ENCODE measurements around the gene KCNH4. TPM values are rescaled to one million over a fixed set of nuclear protein-coding genes. Genes with fewer than 3 reads are reported as not detected.

The KCNH4 gene
- total RNA-seq, 5 donors from 2014 or later (not counting 1 experiment from before 2014, with no cell fraction given), result 0.06 to 0.35 (median 0.20) TPM; not detected in 1

DNA sequence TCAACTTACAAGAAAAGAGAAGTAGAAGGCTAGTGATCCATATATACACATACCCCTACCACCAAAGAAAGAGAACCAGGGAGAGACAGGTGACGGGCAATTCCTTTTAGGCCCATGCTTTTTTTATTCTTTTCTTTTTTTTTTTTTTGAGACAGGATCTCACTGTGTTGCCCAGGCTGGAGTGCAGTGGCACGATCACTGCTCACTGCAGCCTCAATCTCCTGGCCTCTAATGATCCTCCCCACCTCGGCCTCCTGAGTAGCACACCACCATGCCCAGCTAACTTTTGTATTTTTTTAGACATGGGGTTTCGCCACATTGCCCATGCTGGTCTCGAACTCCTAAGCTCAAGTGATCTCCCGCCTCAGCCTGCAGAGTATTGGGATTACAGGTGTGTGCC, 53.5 kb downstream of the KCNH4 start:
- ATAC-seq (replicated peaks in 1 of 4) (no peak), DNase-seq (no peak)
- POLR2A ChIA-PET, result no interaction called here
- Mint-ChIP-seq H3K9me3 (no peaks in the 10 kb centered on the region), H3K4me3 (no peak overlapping the region), H3K4me1 (peaks cover 15 to 18% (median 16%) of the 10 kb centered on the region in 3 donors), H3K36me3 (peaks cover 49% of the 10 kb centered on the region), H3K27me3 (no peaks in the 10 kb centered on the region), H3K27ac (peak overlapping the region in 1 of 2 donors; percentile 17)
- Histone ChIP-seq H3K9me3 (no peaks in the 10 kb centered on the region), H3K4me3 (ENCODE audit: control insufficient read depth in 1 of 2, extremely low read depth in 1 of 2, low read length in 1 of 2) (no peak overlapping the region), H3K4me1 (ENCODE audit: control insufficient read depth in 1 of 2, extremely low read depth in 1 of 2, insufficient read depth in 2 of 2, low read length in 2 of 2) (peaks cover 1 to 5% of the 10 kb centered on the region in 2 experiments), H3K27me3 (replicated peaks in 1 of 2; ENCODE audit: control insufficient read depth in 2 of 2, extremely low read depth in 1 of 2, insufficient read depth in 2 of 2, low read length in 1 of 2) (no peaks in the 10 kb centered on the region), H3K27ac (ENCODE audit: low read length) (no peak overlapping the region), H3K36me3 (ENCODE audit: control insufficient read depth in 2 of 2, extremely low read depth in 1 of 2, insufficient read depth in 1 of 2, low read length in 1 of 2) (peaks cover 18 to 67% of the 10 kb centered on the region in 2 donors)
- CTCF ChIA-PET, result interaction anchor here in 1 of 2 donors (0.9 kb wide), 1 partner anchor 11 kb away, joined by 3 read pairs; no protein-coding TSS in a partner anchor
- WGBS (ENCODE audit: insufficient coverage), result 90% methylated on average over 4 of the region's 6 CpGs

- WGBS (ENCODE audit: insufficient coverage), result 75% methylated on average over 3 of the region's 3 CpGs
- H3K27ac ChIP-seq (ENCODE audit: low read length), result no peak overlapping the region
These were observed 54.1 kb downstream of the KCNH4 start for GRCh38 chr17:42126836-42127235.

GRCh38 chr17:42125565-42125964, 55.4 kb downstream of the KCNH4 start:
- no peaks in the 10 kb centered on the region for H3K9me3 ChIP-seq
- ATAC-seq (replicated peaks in 1 of 4) (no peak), DNase-seq (no peak)
- Mint-ChIP-seq H3K27me3 (no peaks in the 10 kb centered on the region), H3K27ac (no peak overlapping the region), H3K4me1 (peaks cover 6 to 9% (median 6%) of the 10 kb centered on the region in 3 donors), H3K36me3 (peaks cover 43% of the 10 kb centered on the region), H3K9me3 (no peaks in the 10 kb centered on the region), H3K4me3 (no peak overlapping the region)
- H3K27ac ChIP-seq (ENCODE audit: low read length), result no peak overlapping the region
- WGBS (ENCODE audit: insufficient coverage), result 89% methylated on average over 3 of the region's 12 CpGs
- H3K27me3 ChIP-seq (replicated peaks in 1 of 2; ENCODE audit: control insufficient read depth in 2 of 2, extremely low read depth in 1 of 2, insufficient read depth in 2 of 2, low read length in 1 of 2), result no peaks in the 10 kb centered on the region
- ChIA-PET CTCF (no interaction called here), POLR2A (no interaction called here)
- no peak overlapping the region for H3K4me3 ChIP-seq (ENCODE audit: control insufficient read depth in 1 of 2, extremely low read depth in 1 of 2, low read length in 1 of 2)
- peaks cover 17 to 59% of the 10 kb centered on the region in 2 donors for H3K36me3 ChIP-seq (ENCODE audit: control insufficient read depth in 2 of 2, extremely low read depth in 1 of 2, insufficient read depth in 1 of 2, low read length in 1 of 2)
- H3K4me1 ChIP-seq (ENCODE audit: control insufficient read depth in 1 of 2, extremely low read depth in 1 of 2, insufficient read depth in 2 of 2, low read length in 2 of 2), result peaks cover 3 to 11% of the 10 kb centered on the region in 2 experiments

More at GRCh38 chr17:42126836-42127235, 54.1 kb downstream of the KCNH4 start:
- Mint-ChIP-seq H3K27me3 (no peaks in the 10 kb centered on the region), H3K27ac (no peak overlapping the region), H3K4me1 (peaks cover 10 to 13% (median 11%) of the 10 kb centered on the region in 3 donors), H3K4me3 (no peak overlapping the region), H3K9me3 (no peaks in the 10 kb centered on the region), H3K36me3 (peaks cover 49% of the 10 kb centered on the region)
- Histone ChIP-seq H3K4me1 (ENCODE audit: control insufficient read depth in 1 of 2, extremely low read depth in 1 of 2, insufficient read depth in 2 of 2, low read length in 2 of 2) (peaks cover 0 to 2% of the 10 kb centered on the region in 2 experiments), H3K4me3 (ENCODE audit: control insufficient read depth in 1 of 2, extremely low read depth in 1 of 2, low read length in 1 of 2) (no peak overlapping the region), H3K36me3 (ENCODE audit: control insufficient read depth in 2 of 2, extremely low read depth in 1 of 2, insufficient read depth in 1 of 2, low read length in 1 of 2) (peaks cover 18 to 67% of the 10 kb centered on the region in 2 donors), H3K27me3 (replicated peaks in 1 of 2; ENCODE audit: control insufficient read depth in 2 of 2, extremely low read depth in 1 of 2, insufficient read depth in 2 of 2, low read length in 1 of 2) (no peaks in the 10 kb centered on the region), H3K9me3 (no peaks in the 10 kb centered on the region)
- ChIA-PET CTCF (interaction anchor here in 1 of 2 donors (0.9 kb wide), 1 partner anchor 11 kb away, joined by 3 read pairs; no protein-coding TSS in a partner anchor), POLR2A (no interaction called here)
- ATAC-seq (replicated peaks in 1 of 4) (no peak), DNase-seq (no peak)

DNA sequence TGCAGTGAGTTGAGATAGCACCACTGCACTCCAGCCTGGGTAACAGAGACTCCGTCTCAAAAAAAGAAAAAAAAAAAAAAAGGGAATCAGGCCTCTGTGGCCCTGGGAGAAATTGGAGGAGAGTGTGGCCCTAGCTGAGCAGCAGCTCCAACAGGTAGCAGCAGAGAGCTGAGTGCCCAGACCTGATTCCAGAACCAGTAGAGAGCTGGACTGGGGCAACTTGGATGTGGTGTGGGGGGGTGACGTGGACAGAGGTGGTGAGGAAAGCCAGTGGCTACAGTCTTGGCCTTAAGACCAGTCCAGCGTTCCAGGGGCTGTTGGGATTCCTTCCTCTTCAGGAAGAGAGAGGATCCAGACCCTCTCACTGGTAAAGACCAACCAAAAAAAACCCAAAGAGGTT, 56.7 kb downstream of the KCNH4 start:
- peaks cover 32% of the 10 kb centered on the region for H3K36me3 Mint-ChIP-seq
- ChIA-PET CTCF (interaction anchor here (0.6 to 0.7 kb wide), 3 partner anchors 91 to 1157 kb away, joined by 3 to 7 read pairs (median 4); no protein-coding TSS in a partner anchor), POLR2A (no interaction called here)
- ATAC-seq (replicated peaks in 1 of 4) (no peak), DNase-seq (no peak)
- Histone ChIP-seq H3K27ac (ENCODE audit: low read length) (no peak overlapping the region), H3K4me3 (ENCODE audit: control insufficient read depth in 1 of 2, extremely low read depth in 1 of 2, low read length in 1 of 2) (no peak overlapping the region), H3K4me1 (ENCODE audit: control insufficient read depth in 1 of 2, extremely low read depth in 1 of 2, insufficient read depth in 2 of 2, low read length in 2 of 2) (peaks cover 5 to 18% of the 10 kb centered on the region in 2 experiments), H3K36me3 (ENCODE audit: control insufficient read depth in 2 of 2, extremely low read depth in 1 of 2, insufficient read depth in 1 of 2, low read length in 1 of 2) (peaks cover 7 to 50% of the 10 kb centered on the region in 2 donors), H3K9me3 (no peaks in the 10 kb centered on the region), H3K27me3 (replicated peaks in 1 of 2; ENCODE audit: control insufficient read depth in 2 of 2, extremely low read depth in 1 of 2, insufficient read depth in 2 of 2, low read length in 1 of 2) (no peaks in the 10 kb centered on the region)
- WGBS (ENCODE audit: insufficient coverage), result 100% methylated on average over 1 of the region's 3 CpGs
- no peaks in the 10 kb centered on the region for H3K27me3 Mint-ChIP-seq
- H3K4me1 Mint-ChIP-seq, result peaks cover 11 to 14% (median 14%) of the 10 kb centered on the region in 3 donors
- no peak overlapping the region for H3K27ac Mint-ChIP-seq
- H3K9me3 Mint-ChIP-seq, result no peaks in the 10 kb centered on the region
- H3K4me3 Mint-ChIP-seq, result no peak overlapping the region

DNA sequence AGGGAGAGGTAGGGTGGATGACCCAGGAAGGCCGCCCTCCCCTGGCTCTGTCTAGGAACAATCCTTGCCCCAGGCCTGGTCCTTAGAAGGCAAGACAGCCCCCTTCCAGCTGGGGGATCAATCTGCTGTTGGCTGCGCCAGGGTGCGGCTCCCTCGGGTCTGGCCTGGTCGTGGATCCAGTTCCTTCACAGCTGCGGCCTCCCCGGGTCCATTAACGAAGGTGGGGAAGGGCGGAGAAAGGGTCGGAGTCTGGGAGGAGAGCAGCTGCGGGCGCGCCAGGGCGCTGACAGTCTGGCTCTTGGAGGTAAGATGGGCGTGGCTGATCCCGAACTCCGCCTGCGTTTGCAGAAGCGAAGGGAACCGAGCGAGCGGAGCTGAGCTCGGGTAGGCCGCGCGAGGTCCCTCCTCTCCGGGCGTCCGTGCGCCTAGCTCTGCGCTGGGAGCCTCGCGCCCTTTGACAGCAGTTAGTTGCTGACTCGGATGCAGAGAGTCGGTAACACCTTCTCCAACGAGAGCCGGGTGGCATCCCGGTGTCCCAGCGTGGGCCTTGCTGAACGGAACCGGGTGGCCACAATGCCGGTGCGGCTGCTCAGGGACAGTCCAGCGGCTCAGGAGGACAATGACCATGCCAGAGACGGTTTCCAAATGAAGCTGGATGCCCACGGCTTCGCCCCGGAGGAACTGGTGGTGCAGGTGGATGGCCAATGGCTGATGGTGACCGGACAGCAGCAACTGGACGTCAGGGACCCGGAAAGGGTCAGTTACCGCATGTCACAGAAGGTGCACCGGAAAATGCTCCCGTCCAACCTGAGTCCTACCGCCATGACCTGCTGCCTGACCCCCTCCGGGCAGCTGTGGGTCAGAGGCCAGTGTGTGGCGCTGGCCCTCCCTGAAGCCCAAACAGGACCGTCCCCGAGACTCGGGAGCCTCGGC, 58.3 kb downstream of the KCNH4 start, which contains the start of gene HSPB9:
Gene HSPB9 (plus strand): TSS at position 434 of the 933 bp plus-strand sequence. CDS start 47 bp downstream, at position 481.
- no peak within 1 kb of the TSS for H3K27ac ChIP-seq (ENCODE audit: low read length)
- 97% methylated on average over 61 of the region's 61 CpGs for WGBS (ENCODE audit: insufficient coverage)
- peak within 1 kb of the TSS; percentile 66 to 74 (median 71) for H3K4me3 Mint-ChIP-seq
- peaks cover 19 to 21% (median 21%) of the 10 kb centered on the region in 3 donors for H3K4me1 Mint-ChIP-seq
- H3K9me3 Mint-ChIP-seq, result no peaks in the 10 kb centered on the region
- peaks cover 30% of the 10 kb centered on the region for H3K36me3 Mint-ChIP-seq
- ChIA-PET CTCF (interaction anchor here in 1 of 2 donors (0.5 kb wide), 1 partner anchor 281 kb away, joined by 4 read pairs; no protein-coding TSS in a partner anchor), POLR2A (interaction anchor here in 1 of 2 donors (0.6 kb wide), 1 partner anchor 119 kb away, joined by 3 read pairs; no protein-coding TSS in a partner anchor)
- peak within 1 kb of the TSS in 1 of 2 donors; percentile 72 for H3K27ac Mint-ChIP-seq
- no peak for DNase-seq
- H3K4me3 ChIP-seq (ENCODE audit: control insufficient read depth in 1 of 2, extremely low read depth in 1 of 2, low read length in 1 of 2), result no peak within 1 kb of the TSS
- no peak for ATAC-seq (replicated peaks in 1 of 4)
- H3K4me1 ChIP-seq (ENCODE audit: control insufficient read depth in 1 of 2, extremely low read depth in 1 of 2, insufficient read depth in 2 of 2, low read length in 2 of 2), result peaks cover 5 to 18% of the 10 kb centered on the region in 2 experiments
- H3K27me3 Mint-ChIP-seq, result no peaks in the 10 kb centered on the region
- H3K27me3 ChIP-seq (replicated peaks in 1 of 2; ENCODE audit: control insufficient read depth in 2 of 2, extremely low read depth in 1 of 2, insufficient read depth in 2 of 2, low read length in 1 of 2), result no peaks in the 10 kb centered on the region
- H3K9me3 ChIP-seq, result no peaks in the 10 kb centered on the region
- H3K36me3 ChIP-seq (ENCODE audit: control insufficient read depth in 2 of 2, extremely low read depth in 1 of 2, insufficient read depth in 1 of 2, low read length in 1 of 2), result peaks cover 13 to 38% of the 10 kb centered on the region in 2 donors

Data from T-cell (primary cell).